Measurements from ENCODE around the gene SLC7A14.

The SLC7A14 gene

DNA sequence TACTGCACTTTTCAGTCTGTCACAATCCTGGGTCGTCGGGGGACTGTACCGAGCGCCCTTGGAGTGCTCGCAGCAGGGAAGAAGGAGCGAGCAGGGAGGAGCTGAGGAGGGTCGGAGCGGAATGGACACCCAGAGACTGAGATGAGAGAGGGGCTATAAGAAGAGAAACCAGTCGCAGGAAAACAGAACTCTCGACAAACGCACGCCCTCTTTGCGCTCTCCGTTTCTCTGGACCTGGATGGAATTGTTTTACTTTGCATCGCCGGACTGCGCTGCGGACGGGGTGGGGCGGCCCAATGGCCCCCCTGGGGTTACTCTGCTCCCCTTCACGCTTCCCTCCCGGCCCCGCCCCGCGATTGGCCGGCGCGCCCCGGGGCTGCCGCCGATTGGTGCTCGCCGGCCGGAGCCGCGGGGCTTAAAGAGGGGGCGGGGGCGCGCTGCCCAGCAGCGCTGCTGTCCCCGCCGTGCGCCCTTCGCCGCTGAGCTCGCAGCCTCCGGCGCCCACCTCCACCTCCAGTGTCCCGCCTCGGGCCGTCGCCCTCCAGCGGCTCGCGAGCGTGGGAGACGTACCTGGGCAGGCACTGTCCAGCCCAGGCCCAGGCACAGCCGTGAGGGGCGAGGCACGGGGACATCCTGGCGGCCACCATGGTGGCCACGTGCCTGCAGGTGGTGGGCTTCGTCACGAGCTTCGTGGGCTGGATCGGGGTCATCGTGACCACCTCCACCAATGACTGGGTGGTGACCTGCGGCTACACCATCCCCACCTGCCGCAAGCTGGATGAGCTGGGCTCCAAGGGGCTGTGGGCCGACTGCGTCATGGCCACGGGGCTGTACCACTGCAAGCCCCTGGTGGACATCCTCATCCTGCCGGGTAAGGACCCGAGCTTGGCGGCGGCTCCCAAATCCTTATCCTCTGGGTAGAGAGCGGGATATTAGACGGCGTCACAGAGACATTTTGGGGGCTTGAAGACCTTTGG, 167.2 kb downstream of the SLC7A14 start, which contains the start of gene CLDN11:
CLDN11 (plus strand) TSS at position 447 of the 977 bp plus-strand sequence; CDS start at position 646, 199 bp downstream.
- POLR2A ChIA-PET: no interaction called here
- H3K27me3 ChIP-seq (replicated peaks in 2 of 5; ENCODE audit: control insufficient read depth in 4 of 5, insufficient read depth in 5 of 5, low read length in 4 of 5): peaks cover 0 to 58% (median 32%) of the 10 kb centered on the region in 5 experiments

DNA sequence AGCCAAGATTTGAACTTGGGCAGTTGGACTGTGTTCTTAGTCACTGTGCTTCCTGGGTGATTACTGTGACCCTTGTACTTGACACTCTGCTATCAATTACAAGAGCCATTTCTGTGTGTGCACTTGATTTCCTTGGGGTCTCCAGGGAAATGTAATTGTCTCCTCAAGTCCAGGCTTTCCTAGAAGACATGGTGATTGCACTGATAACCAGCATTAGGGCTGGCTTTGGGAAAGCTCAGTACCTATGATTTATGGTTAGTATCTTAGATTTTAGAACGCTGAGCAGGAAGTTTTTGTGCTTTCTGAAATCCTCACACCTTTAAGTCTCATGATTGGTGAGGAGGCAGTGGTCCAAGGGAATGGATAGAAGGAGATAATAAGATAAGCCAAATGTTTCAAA, 168.8 kb downstream of the SLC7A14 start:
- POLR2A ChIA-PET: no interaction called here

More for the DNA sequence above, 167.2 kb downstream of the SLC7A14 start, which contains the start of gene CLDN11:
- 3% methylated on average over 69 of the region's 79 CpGs for WGBS (ENCODE audit: insufficient coverage)
- no peaks in the 10 kb centered on the region for H3K36me3 ChIP-seq (ENCODE audit: control insufficient read depth in 4 of 4, insufficient read depth in 4 of 4, low read length in 3 of 4)
- peaks cover 0 to 23% (median 17%) of the 10 kb centered on the region in 4 experiments for H3K4me1 ChIP-seq (ENCODE audit: control extremely low read depth in 1 of 4, control insufficient read depth in 4 of 4, insufficient read depth in 4 of 4, low read length in 3 of 4)
- no peaks in the 10 kb centered on the region for H3K9me3 ChIP-seq (ENCODE audit: control extremely low read depth in 1 of 5, control insufficient read depth in 4 of 5, insufficient read depth in 2 of 5, low read depth in 1 of 5, low read length in 4 of 5)
- H3K4me3 ChIP-seq (ENCODE audit: control insufficient read depth in 1 of 7, extremely low read depth in 1 of 7, insufficient read depth in 4 of 7, low read depth in 2 of 7, low read length in 6 of 7): peak within 1 kb of the TSS in 6 of 7 experiments; percentile 30 to 74 (median 62)
- H3K27ac ChIP-seq (ENCODE audit: insufficient read depth in 1 of 2, low read depth in 1 of 2, low read length in 2 of 2, poor library complexity in 1 of 2, severe bottlenecking in 2 of 2): no peak within 1 kb of the TSS
- peak in 1 of 3 donors; percentile 32 for DNase-seq
- CTCF ChIA-PET: interaction anchor here (0.8 to 10.6 kb wide), 6 partner anchors 11 to 393 kb away, joined by 3 to 87 read pairs (median 3); no protein-coding TSS in a partner anchor

DNA sequence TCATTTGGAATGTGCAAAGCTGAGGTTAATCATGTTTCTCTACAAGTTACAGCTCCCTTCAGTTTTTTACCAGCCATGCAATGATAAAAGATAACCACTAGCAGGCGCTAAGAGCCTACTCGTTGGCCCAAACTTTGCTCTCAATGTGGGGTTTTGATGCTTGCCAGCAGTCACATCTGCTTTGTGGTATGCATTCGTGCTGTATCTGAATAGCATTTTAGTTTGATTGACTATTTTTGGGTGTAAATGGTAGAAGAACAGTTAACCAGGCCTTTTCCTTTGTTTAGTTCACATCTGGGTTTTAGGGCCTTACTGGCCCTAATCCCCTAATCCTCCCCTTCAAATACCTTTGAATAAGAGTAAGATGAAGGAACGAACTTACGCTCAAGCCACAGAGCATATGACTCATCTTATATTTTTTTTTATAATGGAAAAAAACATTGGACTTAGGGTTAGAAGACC, 171.6 kb downstream of the SLC7A14 start:
- no peak overlapping the region for H3K4me3 ChIP-seq (ENCODE audit: control insufficient read depth in 1 of 7, extremely low read depth in 1 of 7, insufficient read depth in 4 of 7, low read depth in 2 of 7, low read length in 6 of 7)
- POLR2A ChIA-PET: no interaction called here
- H3K27ac ChIP-seq (ENCODE audit: insufficient read depth in 1 of 2, low read depth in 1 of 2, low read length in 2 of 2, poor library complexity in 1 of 2, severe bottlenecking in 2 of 2): no peak overlapping the region
- H3K36me3 ChIP-seq (ENCODE audit: control insufficient read depth in 4 of 4, insufficient read depth in 4 of 4, low read length in 3 of 4): no peaks in the 10 kb centered on the region
- no CpG with 5 or more reads among the region's 5 CpGs for WGBS (ENCODE audit: insufficient coverage)
- CTCF ChIA-PET: interaction anchor here (0.6 to 10.6 kb wide), 23 partner anchors 9 to 1153 kb away, joined by 3 to 87 read pairs (median 4); no protein-coding TSS in a partner anchor
- no peaks in the 10 kb centered on the region for H3K9me3 ChIP-seq (ENCODE audit: control extremely low read depth in 1 of 5, control insufficient read depth in 4 of 5, insufficient read depth in 2 of 5, low read depth in 1 of 5, low read length in 4 of 5)
- H3K27me3 ChIP-seq (replicated peaks in 2 of 5; ENCODE audit: control insufficient read depth in 4 of 5, insufficient read depth in 5 of 5, low read length in 4 of 5): peaks cover 0 to 32% (median 17%) of the 10 kb centered on the region in 5 experiments
- peaks cover 0 to 12% (median 10%) of the 10 kb centered on the region in 4 experiments for H3K4me1 ChIP-seq (ENCODE audit: control extremely low read depth in 1 of 4, control insufficient read depth in 4 of 4, insufficient read depth in 4 of 4, low read length in 3 of 4)
- DNase-seq: peak; percentile 63 to 80 (median 77)

More for the DNA sequence above, 168.8 kb downstream of the SLC7A14 start:
- Histone ChIP-seq H3K27ac (ENCODE audit: insufficient read depth in 1 of 2, low read depth in 1 of 2, low read length in 2 of 2, poor library complexity in 1 of 2, severe bottlenecking in 2 of 2) (no peak overlapping the region), H3K4me1 (ENCODE audit: control extremely low read depth in 1 of 4, control insufficient read depth in 4 of 4, insufficient read depth in 4 of 4, low read length in 3 of 4) (peaks cover 0 to 23% (median 17%) of the 10 kb centered on the region in 4 experiments), H3K9me3 (ENCODE audit: control extremely low read depth in 1 of 5, control insufficient read depth in 4 of 5, insufficient read depth in 2 of 5, low read depth in 1 of 5, low read length in 4 of 5) (no peaks in the 10 kb centered on the region), H3K36me3 (ENCODE audit: control insufficient read depth in 4 of 4, insufficient read depth in 4 of 4, low read length in 3 of 4) (no peaks in the 10 kb centered on the region), H3K4me3 (ENCODE audit: control insufficient read depth in 1 of 7, extremely low read depth in 1 of 7, insufficient read depth in 4 of 7, low read depth in 2 of 7, low read length in 6 of 7) (no peak overlapping the region), H3K27me3 (replicated peaks in 2 of 5; ENCODE audit: control insufficient read depth in 4 of 5, insufficient read depth in 5 of 5, low read length in 4 of 5) (peaks cover 0 to 57% (median 32%) of the 10 kb centered on the region in 5 experiments)
- 44% methylated on average over 1 of the region's 1 CpG for WGBS (ENCODE audit: insufficient coverage)
- CTCF ChIA-PET: interaction anchor here (1.5 to 10.6 kb wide), 2 partner anchors 16 to 395 kb away, joined by 4 to 87 read pairs; no protein-coding TSS in a partner anchor
- DNase-seq: no peak

DNA sequence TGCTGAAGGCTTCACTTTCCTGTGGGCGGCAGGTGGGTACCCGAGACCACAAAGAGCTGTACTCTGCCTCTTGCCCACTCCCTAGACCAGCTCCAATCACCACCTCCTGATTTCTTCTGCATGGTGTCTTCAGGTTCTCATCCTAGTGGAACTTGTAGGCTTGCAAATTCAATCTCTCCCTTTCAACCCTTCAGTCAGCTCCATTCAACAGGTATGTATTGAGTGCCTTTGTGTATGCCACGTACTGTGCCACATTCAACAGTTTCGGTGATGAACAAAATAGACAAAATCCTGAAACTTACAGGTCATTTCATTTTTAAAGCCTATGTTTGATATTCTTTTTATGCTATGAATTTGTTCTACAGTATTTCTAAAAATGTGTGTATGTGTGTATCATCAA, 172.6 kb downstream of the SLC7A14 start:
- no peak for DNase-seq
- 94% methylated on average over 2 of the region's 4 CpGs for WGBS (ENCODE audit: insufficient coverage)
- Histone ChIP-seq H3K4me1 (ENCODE audit: control extremely low read depth in 1 of 4, control insufficient read depth in 4 of 4, insufficient read depth in 4 of 4, low read length in 3 of 4) (peaks cover 0 to 2% (median under 1%) of the 10 kb centered on the region in 4 experiments), H3K36me3 (ENCODE audit: control insufficient read depth in 4 of 4, insufficient read depth in 4 of 4, low read length in 3 of 4) (no peaks in the 10 kb centered on the region), H3K4me3 (ENCODE audit: control insufficient read depth in 1 of 7, extremely low read depth in 1 of 7, insufficient read depth in 4 of 7, low read depth in 2 of 7, low read length in 6 of 7) (no peak overlapping the region), H3K27ac (ENCODE audit: insufficient read depth in 1 of 2, low read depth in 1 of 2, low read length in 2 of 2, poor library complexity in 1 of 2, severe bottlenecking in 2 of 2) (no peak overlapping the region), H3K27me3 (replicated peaks in 2 of 5; ENCODE audit: control insufficient read depth in 4 of 5, insufficient read depth in 5 of 5, low read length in 4 of 5) (peaks cover 0 to 23% (median 10%) of the 10 kb centered on the region in 5 experiments), H3K9me3 (ENCODE audit: control extremely low read depth in 1 of 5, control insufficient read depth in 4 of 5, insufficient read depth in 2 of 5, low read depth in 1 of 5, low read length in 4 of 5) (no peaks in the 10 kb centered on the region)
- POLR2A ChIA-PET: no interaction called here
- CTCF ChIA-PET: interaction anchor here (0.7 to 10.6 kb wide), 21 partner anchors 10 to 1154 kb away, joined by 3 to 87 read pairs (median 4); no protein-coding TSS in a partner anchor

DNA sequence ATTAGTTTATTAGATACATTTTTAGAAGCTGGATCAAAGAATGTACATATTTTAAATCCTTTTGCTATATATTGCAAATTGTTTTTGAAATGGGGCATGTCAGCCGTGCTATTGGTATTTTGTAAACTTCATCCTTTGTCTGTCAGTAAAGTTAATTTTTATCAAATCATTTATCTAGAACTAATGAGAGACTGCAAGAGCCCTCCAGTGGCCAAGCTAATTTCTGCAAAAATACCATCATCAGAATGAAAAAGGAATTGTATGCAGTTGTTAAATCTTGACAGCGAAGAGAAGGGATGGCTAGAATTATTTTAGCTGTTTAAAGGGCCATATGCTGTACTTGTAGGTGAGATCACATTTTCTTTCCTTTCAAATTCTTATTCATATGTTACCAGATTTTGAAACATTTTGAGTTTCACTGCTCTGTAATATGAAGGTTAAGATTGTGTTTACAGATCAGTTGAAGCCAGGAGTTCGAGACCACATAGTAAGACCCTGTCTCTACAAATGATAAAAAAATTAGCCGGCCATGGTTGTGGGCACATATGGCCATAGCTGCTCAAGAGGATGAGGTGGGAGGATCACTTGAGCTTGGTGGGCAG, 175.3 kb downstream of the SLC7A14 start:
- ChIA-PET POLR2A (interaction anchor here (1.6 kb wide), 1 partner anchor 53 kb away, joined by 7 read pairs; the partner anchor contains the start of gene SKIL), CTCF (interaction anchor here (0.6 to 10.6 kb wide), 15 partner anchors 13 to 438 kb away, joined by 3 to 87 read pairs (median 4); no protein-coding TSS in a partner anchor)
- Histone ChIP-seq H3K9me3 (ENCODE audit: control extremely low read depth in 1 of 5, control insufficient read depth in 4 of 5, insufficient read depth in 2 of 5, low read depth in 1 of 5, low read length in 4 of 5) (no peaks in the 10 kb centered on the region), H3K4me3 (ENCODE audit: control insufficient read depth in 1 of 7, extremely low read depth in 1 of 7, insufficient read depth in 4 of 7, low read depth in 2 of 7, low read length in 6 of 7) (no peak overlapping the region), H3K4me1 (ENCODE audit: control extremely low read depth in 1 of 4, control insufficient read depth in 4 of 4, insufficient read depth in 4 of 4, low read length in 3 of 4) (no peaks in the 10 kb centered on the region), H3K27me3 (replicated peaks in 2 of 5; ENCODE audit: control insufficient read depth in 4 of 5, insufficient read depth in 5 of 5, low read length in 4 of 5) (no peaks in the 10 kb centered on the region), H3K27ac (ENCODE audit: insufficient read depth in 1 of 2, low read depth in 1 of 2, low read length in 2 of 2, poor library complexity in 1 of 2, severe bottlenecking in 2 of 2) (no peak overlapping the region), H3K36me3 (ENCODE audit: control insufficient read depth in 4 of 4, insufficient read depth in 4 of 4, low read length in 3 of 4) (no peaks in the 10 kb centered on the region)
- DNase-seq: peak; percentile 26 to 48 (median 44)
- WGBS (ENCODE audit: insufficient coverage): no CpG with 5 or more reads among the region's 4 CpGs

All from common myeloid progenitor, CD34-positive (primary cell).